D721Med (cell line): ENCODE results near the gene LRRFIP2.

Experiments used
- DNase-seq: peaks from one replicate; pipeline ENCODE4 v3.0.0; 2011; ENCODE audit warnings: low spot score; ENCODE audit not compliant: insufficient read length
- FAIRE-seq: peaks from 2 replicates; lab custom pipeline; 2011; peaks lifted over from hg19 to GRCh38; lab: Jason Lieb, UNC
- TF ChIP-seq, protein P1 (sequence below): IDR thresholded peaks from 2 replicates; pipeline ENCODE4 v1.5.1; 2012; ENCODE audit warnings: mild to moderate bottlenecking, control low read depth; ENCODE audit not compliant: insufficient read depth; ENCODE audit errors: missing control alignments

The LRRFIP2 gene

DNA sequence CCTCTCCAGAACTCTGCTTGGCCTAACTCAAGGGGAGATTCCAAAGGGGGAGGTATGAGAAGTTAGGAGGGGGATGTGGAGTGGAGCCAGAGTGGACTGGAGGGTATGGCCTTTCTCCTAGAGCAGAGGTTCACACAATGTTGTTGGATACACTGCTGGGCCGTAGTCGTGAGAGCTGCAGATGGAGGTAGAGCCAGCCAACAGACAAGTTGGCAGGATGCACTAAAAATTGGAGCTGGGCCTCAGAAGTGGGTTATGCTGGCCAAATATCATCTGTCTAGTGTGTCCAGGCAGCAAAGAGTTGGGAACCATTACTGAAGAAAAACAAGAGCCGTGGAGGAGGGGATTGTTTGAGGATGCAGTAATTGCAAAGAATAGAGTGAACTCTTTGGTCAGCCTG lies 27.7 kb upstream of the LRRFIP2 start:
- DNase-seq (no peak), FAIRE-seq (no peak)
- TF ChIP-seq, protein P1, sequence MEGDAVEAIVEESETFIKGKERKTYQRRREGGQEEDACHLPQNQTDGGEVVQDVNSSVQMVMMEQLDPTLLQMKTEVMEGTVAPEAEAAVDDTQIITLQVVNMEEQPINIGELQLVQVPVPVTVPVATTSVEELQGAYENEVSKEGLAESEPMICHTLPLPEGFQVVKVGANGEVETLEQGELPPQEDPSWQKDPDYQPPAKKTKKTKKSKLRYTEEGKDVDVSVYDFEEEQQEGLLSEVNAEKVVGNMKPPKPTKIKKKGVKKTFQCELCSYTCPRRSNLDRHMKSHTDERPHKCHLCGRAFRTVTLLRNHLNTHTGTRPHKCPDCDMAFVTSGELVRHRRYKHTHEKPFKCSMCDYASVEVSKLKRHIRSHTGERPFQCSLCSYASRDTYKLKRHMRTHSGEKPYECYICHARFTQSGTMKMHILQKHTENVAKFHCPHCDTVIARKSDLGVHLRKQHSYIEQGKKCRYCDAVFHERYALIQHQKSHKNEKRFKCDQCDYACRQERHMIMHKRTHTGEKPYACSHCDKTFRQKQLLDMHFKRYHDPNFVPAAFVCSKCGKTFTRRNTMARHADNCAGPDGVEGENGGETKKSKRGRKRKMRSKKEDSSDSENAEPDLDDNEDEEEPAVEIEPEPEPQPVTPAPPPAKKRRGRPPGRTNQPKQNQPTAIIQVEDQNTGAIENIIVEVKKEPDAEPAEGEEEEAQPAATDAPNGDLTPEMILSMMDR, result no peak

DNA sequence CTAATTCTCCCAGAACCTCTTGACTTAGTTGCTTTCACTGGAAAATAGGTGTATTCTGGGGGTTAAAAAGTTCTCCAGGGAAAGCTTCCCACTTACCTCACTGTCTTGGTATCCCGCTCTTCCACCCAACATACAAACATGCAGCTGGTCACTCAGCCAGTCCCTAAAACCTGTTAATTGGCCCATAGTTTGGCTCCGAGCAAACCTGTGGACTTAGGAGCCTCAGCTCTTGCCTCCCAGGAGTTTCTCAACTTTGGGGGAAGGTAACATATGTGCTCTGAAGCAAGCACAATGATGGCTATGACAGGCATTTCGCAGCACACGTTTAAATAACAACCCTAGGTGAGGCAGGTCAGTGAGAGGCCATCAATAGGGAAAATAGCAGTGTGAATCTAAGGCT lies 25.8 kb upstream of the LRRFIP2 start:
- no peak for FAIRE-seq

DNA sequence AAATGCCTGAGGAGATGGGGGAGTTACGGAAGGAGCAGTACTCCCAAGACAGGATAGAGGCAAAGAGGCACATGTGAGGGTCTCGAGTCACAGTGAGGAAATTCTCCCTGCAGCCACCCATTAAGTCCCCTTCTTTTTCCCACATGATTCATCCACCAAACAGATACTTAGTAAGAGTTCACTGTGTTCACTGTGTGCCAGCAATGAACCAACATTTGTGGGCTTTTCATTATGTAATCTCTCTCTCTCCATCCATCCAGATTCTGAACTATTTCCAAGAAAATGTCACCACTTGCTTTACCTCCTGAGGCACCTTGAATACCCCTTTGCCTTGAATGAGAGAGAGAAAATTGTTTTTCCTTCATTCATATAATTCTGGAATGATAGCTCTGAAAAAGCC lies 24.6 kb upstream of the LRRFIP2 start:
- TF ChIP-seq, protein P1, result no peak
- FAIRE-seq (no peak), DNase-seq (no peak)

More for the DNA sequence above, 25.8 kb upstream of the LRRFIP2 start:
- no peak for DNase-seq
- TF ChIP-seq, protein P1, result no peak

DNA sequence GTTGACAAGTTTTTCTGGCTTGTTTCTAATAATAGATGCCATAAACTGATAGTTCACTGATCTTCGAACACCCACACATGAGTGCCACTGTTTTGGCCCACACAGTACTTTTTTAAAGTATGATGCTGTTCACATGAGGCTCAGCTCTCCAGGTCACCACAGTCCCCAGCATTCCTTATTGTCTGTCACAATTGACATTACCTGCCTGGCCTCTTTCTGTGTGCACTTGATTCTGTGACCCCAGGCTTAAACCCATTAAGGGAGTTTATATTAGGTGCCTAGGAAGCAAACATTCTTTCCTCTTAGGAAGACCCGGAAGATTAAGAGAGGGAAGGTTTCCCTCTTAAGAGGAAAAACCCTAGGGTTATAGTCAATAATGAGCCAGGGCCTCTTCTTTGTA lies 24.2 kb upstream of the LRRFIP2 start:
- FAIRE-seq (no peak), DNase-seq (no peak)
- TF ChIP-seq, protein P1, result no peak

DNA sequence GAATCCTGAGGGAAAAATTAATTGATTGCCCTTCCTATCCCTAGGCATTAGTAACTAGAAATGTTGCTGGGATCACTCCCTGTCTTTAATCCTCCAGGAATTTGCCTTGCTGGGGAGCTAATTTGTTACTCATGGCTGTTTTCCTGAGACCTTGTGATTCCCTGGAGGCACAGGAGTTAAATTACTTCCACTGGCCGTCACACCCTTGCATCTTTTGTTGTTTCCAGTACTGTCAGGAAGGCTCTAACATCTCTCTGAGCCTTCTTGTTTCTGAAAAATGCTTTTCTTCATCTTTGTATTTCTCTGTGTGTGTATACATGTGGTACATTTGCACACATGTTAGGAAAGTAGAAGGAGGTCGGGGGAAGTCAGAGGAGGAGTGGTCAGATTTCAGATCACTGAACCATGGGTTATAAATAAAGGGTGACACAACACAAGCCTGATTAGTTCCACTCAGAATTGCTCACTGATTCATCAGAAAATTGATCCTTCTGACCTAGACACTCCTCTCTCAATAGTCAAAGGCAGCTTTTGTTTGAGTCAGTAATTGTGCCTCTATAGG lies 23.5 kb upstream of the LRRFIP2 start:
- TF ChIP-seq, protein P1, result no peak
- FAIRE-seq (no peak), DNase-seq (no peak)

DNA sequence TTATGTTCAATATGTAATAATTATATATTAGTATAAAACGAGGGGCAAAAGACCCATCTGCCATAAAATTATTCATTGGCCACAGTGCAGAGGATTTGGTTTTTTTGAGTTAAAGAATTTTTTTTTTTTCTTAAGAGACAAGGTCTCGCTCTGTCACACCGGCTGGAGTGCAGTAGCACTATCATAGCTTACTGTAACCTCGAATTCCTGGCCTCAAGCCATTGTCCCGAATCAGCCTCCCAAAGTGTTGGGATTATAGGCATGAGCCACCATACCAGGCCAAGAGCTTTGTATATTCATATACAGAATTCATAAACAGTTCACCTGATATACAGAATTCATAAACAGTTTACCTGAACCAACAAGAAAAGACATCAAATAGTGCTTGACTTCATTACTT lies 20.2 kb upstream of the LRRFIP2 start:
- TF ChIP-seq, protein P1, result no peak
- DNase-seq (no peak), FAIRE-seq (no peak)

DNA sequence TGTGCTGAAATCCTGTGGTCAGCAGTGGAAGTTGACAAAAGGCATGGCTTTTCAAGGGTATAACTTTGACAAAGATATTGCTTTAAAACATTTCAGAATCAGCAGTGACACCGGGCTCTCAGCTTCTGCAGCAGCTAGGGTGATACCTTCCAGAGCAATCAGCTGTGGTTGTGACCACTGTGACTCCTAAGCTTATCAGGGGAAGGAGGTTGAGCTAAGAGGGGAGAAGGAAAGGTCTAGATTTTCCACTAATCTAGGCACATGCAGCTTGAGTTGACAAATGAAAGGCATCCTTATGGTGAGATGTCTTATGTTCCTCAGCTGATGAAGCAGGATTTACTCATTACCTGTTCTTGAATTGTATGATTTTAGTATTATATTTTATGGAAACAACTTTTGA lies 16.3 kb upstream of the LRRFIP2 start:
- TF ChIP-seq, protein P1, result no peak
- FAIRE-seq, result no peak
- DNase-seq, result no peak
